Activated B cell treated with CpG ODN at 0.5 μM for 24 hours (primary cell): ENCODE measurements around the gene TBL1X. TPM values are rescaled to one million over a fixed set of nuclear protein-coding genes. Genes with fewer than 3 reads are reported as not detected.

Experiments used
- ATAC-seq: fragments of 200-7000 bp; cut with Tn5 transposase; one replicate; pipeline ENCODE4 v1.10.0; 2021; ENCODE audit warnings: low read depth, mild to moderate bottlenecking, moderate library complexity
- CTCF ChIA-PET: fragments of 350-600 bp; sonication (Branson Sonifier 250); formaldehyde crosslinking; loops from one replicate; lab custom pipeline; 2021; ENCODE audit warnings: antibody characterized with exemption; lab: Charles Lee
- POLR2A ChIA-PET: fragments of 350-600 bp; sonication (Branson Sonifier 250); formaldehyde crosslinking; loops from one replicate; lab custom pipeline; 2021; ENCODE audit warnings: antibody characterized with exemption; lab: Charles Lee
- DNase-seq: peaks from one replicate; pipeline ENCODE4 v3.0.0; 2022
- H3K27ac Mint-ChIP-seq: one replicate; pipeline ENCODE4 v1.8.0; 2020; ENCODE audit warnings: mixed read lengths
- H3K27me3 Mint-ChIP-seq: one replicate; pipeline ENCODE4 v1.8.0; 2021; ENCODE audit warnings: mixed read lengths
- H3K36me3 Mint-ChIP-seq: one replicate; pipeline ENCODE4 v1.8.0; 2021; ENCODE audit warnings: low read depth, mixed read lengths
- H3K4me1 Mint-ChIP-seq: one replicate; pipeline ENCODE4 v1.8.0; 2021; ENCODE audit warnings: mixed read lengths
- H3K4me3 Mint-ChIP-seq: one replicate; pipeline ENCODE4 v1.8.0; 2020; ENCODE audit warnings: mild to moderate bottlenecking, mixed read lengths
- H3K9me3 Mint-ChIP-seq: one replicate; pipeline ENCODE4 v1.8.0; 2020; ENCODE audit warnings: mixed read lengths
- CTCF ChIP-seq: fragments of 200-600 bp; IDR thresholded peaks from one replicate; pipeline ENCODE4 v1.8.0; 2022; ENCODE audit warnings: antibody characterized with exemption, mild to moderate bottlenecking
- intact Hi-C: fragments of 100-400 bp; cut with micrococcal nuclease; formaldehyde crosslinking; loops from one replicate; pipeline ENCODE4 v1.15.1; 2024
- total RNA-seq: library from RNA; stranded (reverse); gene quantifications from 2 replicates; pipeline ENCODE4 v1.2.3, GENCODE V29; 2022

TBL1X gene
- total RNA-seq, 1 donor from 2014 or later = 38.5 TPM

- H3K36me3 Mint-ChIP-seq = no peaks in the 10 kb centered on the region
- no peak overlapping the region for H3K4me3 Mint-ChIP-seq
- H3K4me1 Mint-ChIP-seq = peaks cover 45% of the 10 kb centered on the region
- no peaks in the 10 kb centered on the region for H3K9me3 Mint-ChIP-seq
- no peak for TF ChIP-seq CTCF
- no peaks in the 10 kb centered on the region for H3K27me3 Mint-ChIP-seq
- POLR2A ChIA-PET = no interaction called here
- DNase-seq = no peak
- ATAC-seq = no peak
- H3K27ac Mint-ChIP-seq = no peak overlapping the region
- intact Hi-C loops = no loop called here
- CTCF ChIA-PET = no interaction called here
These were observed 142.1 kb downstream of the TBL1X start for GRCh38 chrX:9606971-9607370.

DNA sequence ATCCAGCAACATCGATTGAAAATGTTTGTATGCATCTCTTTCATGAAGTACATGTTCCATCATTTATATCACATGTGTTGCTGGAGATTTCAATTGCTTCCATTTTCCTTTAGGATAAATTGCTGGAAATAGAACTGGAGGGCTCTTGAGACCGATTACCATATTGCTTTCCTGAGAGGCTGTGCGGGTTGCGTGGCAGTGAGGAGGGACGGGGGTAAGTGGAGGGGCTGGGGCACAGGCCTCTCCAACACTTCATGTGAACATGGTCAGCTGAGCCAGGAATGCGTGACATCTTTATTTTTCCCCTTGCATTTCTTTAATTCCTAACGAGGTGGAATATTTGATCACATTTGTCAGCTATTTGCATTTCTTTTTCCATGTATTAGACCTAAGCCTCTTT, 144.6 kb downstream of the TBL1X start:
- ChIA-PET POLR2A (no interaction called here), CTCF (no interaction called here)
- H3K36me3 Mint-ChIP-seq = no peaks in the 10 kb centered on the region
- H3K9me3 Mint-ChIP-seq = no peaks in the 10 kb centered on the region
- DNase-seq (no peak), ATAC-seq (no peak)
- H3K27ac Mint-ChIP-seq = no peak overlapping the region
- no peak for TF ChIP-seq CTCF
- no peak overlapping the region for H3K4me3 Mint-ChIP-seq
- H3K27me3 Mint-ChIP-seq = no peaks in the 10 kb centered on the region
- H3K4me1 Mint-ChIP-seq = peaks cover 24% of the 10 kb centered on the region
- intact Hi-C loops = no loop called here

GRCh38 chrX:9609987-9610386, 145.1 kb downstream of the TBL1X start:
- DNase-seq = no peak
- Mint-ChIP-seq H3K36me3 (no peaks in the 10 kb centered on the region), H3K9me3 (no peaks in the 10 kb centered on the region), H3K4me3 (no peak overlapping the region), H3K27ac (no peak overlapping the region), H3K27me3 (no peaks in the 10 kb centered on the region), H3K4me1 (peaks cover 24% of the 10 kb centered on the region)
- intact Hi-C loops = loop anchor here (5.0 kb wide), 1 partner anchor 143 kb away; the partner anchor contains the start of gene TBL1X
- ChIA-PET POLR2A (no interaction called here), CTCF (no interaction called here)
- TF ChIP-seq CTCF = no peak
- no peak for ATAC-seq

- Mint-ChIP-seq H3K27me3 (no peaks in the 10 kb centered on the region), H3K36me3 (no peaks in the 10 kb centered on the region), H3K4me1 (peaks cover 24% of the 10 kb centered on the region), H3K9me3 (no peaks in the 10 kb centered on the region), H3K4me3 (no peak overlapping the region), H3K27ac (no peak overlapping the region)
- intact Hi-C loops = loop anchor here (5.0 kb wide), 1 partner anchor 144 kb away; the partner anchor contains the start of gene TBL1X
- CTCF ChIA-PET = no interaction called here
- ATAC-seq = no peak
- POLR2A ChIA-PET = no interaction called here
- DNase-seq = no peak
- TF ChIP-seq CTCF = no peak
These were observed 146.0 kb downstream of the TBL1X start for GRCh38 chrX:9610771-9611392.

GRCh38 chrX:9611436-9612145, 146.7 kb downstream of the TBL1X start:
- Mint-ChIP-seq H3K27ac (no peak overlapping the region), H3K27me3 (no peaks in the 10 kb centered on the region), H3K4me3 (no peak overlapping the region), H3K4me1 (peaks cover 24% of the 10 kb centered on the region), H3K9me3 (no peaks in the 10 kb centered on the region), H3K36me3 (no peaks in the 10 kb centered on the region)
- no peak for TF ChIP-seq CTCF
- ChIA-PET POLR2A (interaction anchor here (0.7 kb wide), 1 partner anchor 35 kb away, joined by 5 read pairs; no protein-coding TSS in a partner anchor), CTCF (no interaction called here)
- intact Hi-C loops = loop anchor here (5.0 kb wide), 1 partner anchor 144 kb away; the partner anchor contains the start of gene TBL1X
- DNase-seq = no peak
- peak; percentile 50 for ATAC-seq
